Heart left ventricle (tissue), 16 donors: ENCODE results near the gene ACSS1. TPM values are rescaled to one million over a fixed set of nuclear protein-coding genes. Genes with fewer than 3 reads are reported as not detected.

ENCODE experiments used
- ATAC-seq, 4 donors: fragments of 200-7000 bp; cut with Tn5 transposase; one replicate each; pipeline ENCODE4 v1.9.1; 2020 to 2022; ENCODE audit warnings: moderate library complexity in 4 of 4, mild to moderate bottlenecking in 3 of 4, moderate number of reproducible peaks in 1 of 4
- DNase-seq, 5 donors: peaks; one replicate each; pipeline ENCODE4 v3.0.0-alpha.2; 2020
- H3K27ac ChIP-seq, 12 donors: fragments of 200-600 bp; sonication (generic) in 4 of 12; one replicate each; pipeline versions ENCODE4 v1.5.0 to v1.8.0; 2016 to 2022; ENCODE audit warnings: mild to moderate bottlenecking in 2 of 12
- H3K27me3 ChIP-seq, 9 donors: fragments of 200-600 bp; sonication (generic) in 2 of 9; one replicate each; pipeline versions ENCODE4 v1.5.1 to v1.8.0; 2016 to 2022; ENCODE audit warnings: mild to moderate bottlenecking in 3 of 9
- H3K36me3 ChIP-seq, 9 donors: fragments of 200-600 bp; sonication (generic) in 2 of 9; one replicate each; pipeline versions ENCODE4 v1.5.0 to v1.8.0; 2018 to 2022; ENCODE audit warnings: mild to moderate bottlenecking in 2 of 9
- H3K4me1 ChIP-seq, 12 donors: fragments of 200-600 bp; sonication (generic) in 4 of 12; one replicate each; pipeline versions ENCODE4 v1.5.0 to v1.8.0; 2016 to 2022; ENCODE audit warnings: mild to moderate bottlenecking in 3 of 12
- H3K4me3 ChIP-seq, 12 donors: fragments of 200-600 bp; sonication (generic) in 4 of 12; one replicate each; pipeline versions ENCODE4 v1.5.0 to v1.8.0; 2017 to 2022; ENCODE audit warnings: mild to moderate bottlenecking in 9 of 12, moderate library complexity in 4 of 12
- H3K9me3 ChIP-seq, 12 donors: fragments of 200-600 bp; sonication (generic) in 4 of 12; one replicate each; pipeline versions ENCODE4 v1.5.0 to v1.8.0; 2016 to 2022; ENCODE audit warnings: mild to moderate bottlenecking in 1 of 12
- CTCF ChIP-seq, 12 donors: fragments of 200-600 bp; sonication (generic) in 4 of 12; IDR thresholded peaks; one replicate each; pipeline versions ENCODE4 v1.5.0 to v1.8.0; 2018 to 2022; ENCODE audit warnings: antibody characterized with exemption in 12 of 12, mild to moderate bottlenecking in 5 of 12
- POLR2A ChIP-seq, 2 donors: fragments of 450-650 bp; IDR thresholded peaks; one replicate each; pipeline ENCODE4 v1.6.1; 2017; ENCODE audit warnings: antibody characterized with exemption in 2 of 2, mild to moderate bottlenecking in 2 of 2, moderate library complexity in 2 of 2
- WGBS, 4 donors: extraction: QIAGEN DNeasy Blood & Tissue Kit in 2 of 4; methylation state at CpG; one replicate each; pipeline versions ENCODE4 v1.1.5 to v1.1.7; 2013 to 2018; 5-methylcytosine and 5-hydroxymethylcytosine counted together
- intact Hi-C, 10 donors: fragments of 100-400 bp; cut with DNase I; formaldehyde crosslinking; loops; one replicate each; pipeline versions ENCODE4 v1.11.1 to v1.14.2; 2022
- polyA plus RNA-seq, 2 donors: library from polyadenylated mRNA; stranded (reverse); fragments of 200-250 nt; gene quantifications; one replicate each; pipeline ENCODE4 v1.2.3, GENCODE V29; 2013
- total RNA-seq, 9 donors: library from RNA; depleted of rRNA in 2 of 9; stranded (reverse); fragments of >200 nt in 2 of 9; fragmentation: NEBNext Ultra II Directional in 3 of 9; extraction: Animal tissue kit (Norgen Biotek cat#: 25700) in 3 of 9; gene quantifications; one replicate each; pipeline versions ENCODE4 v1.1.0 to v1.2.4, GENCODE V29; 2016 to 2023
- donor health status: ischemic (EF 13 %, LVEDD 7.1; RV severe dilation, severe dysfunction).
- donor health status: healthy with polysubstance abuse.
- donor health status: DM: no; HTN: yes; CAD: no.
- donor health status: DM: no; HTN: no; CAD: no.
- donor health status: ischemic (EF 25% LVEDD 6.9; RV normal size, moderate dysfunction).
- donor health status: ischemic (EF 25% LVEDD 5.7; RV mildly dilated, moderate dysfunction).
- donor health status: healthy.
- donor health status: DM: yes; HTN: yes; CAD: no.
- donor health status: ischemic (EF 35%, LVEDD 5.7; RV mildly dilated, moderate dysfunction).
- donor health status: nonischemic (EF 11% LVEDD 7.7; RV severe dilation, severe dysfunction).
- donor health status: DM: yes; HTN: yes; CAD: no.
- donor health status: PGD.
- donor health status: ischemic (EF 29% LVEDD 5.4; RV normal size, mild dysfunction).
- donor health status: nonischemic (EF 23%, LVEDD 6.1; RV moderate dilation, normal function).

Gene ACSS1
- total and polyA plus RNA-seq, 11 donors = 43.5 to 177 (median 81.4) TPM

- 64 to 71% (median 67%) methylated on average over 5 of the region's 5 CpGs for WGBS, 4 donors
- DNase-seq = peak in 1 of 5 donors; percentile 4
- Histone ChIP-seq H3K9me3 (no peaks in the 10 kb centered on the region), H3K27me3 (peaks cover 0 to 48% (median 5%) of the 10 kb centered on the region in 9 donors), H3K4me3 (no peak overlapping the region), H3K36me3 (no peaks in the 10 kb centered on the region), H3K27ac (no peak overlapping the region), H3K4me1 (peaks cover 0 to 6% (median 2%) of the 10 kb centered on the region in 12 donors)
- intact Hi-C loops = loop anchor here in 1 of 10 donors (10.0 kb wide), 1 partner anchor 334 kb away; the partner anchor contains the start of gene GINS1
- ATAC-seq = no peak
- TF ChIP-seq POLR2A (IDR thresholded peaks at IDR 0.05) = no peak
Measured at GRCh38 chr20:25070821-25071473, 13.0 kb upstream of the ACSS1 start.

GRCh38 chr20:25067102-25067987, 9.4 kb upstream of the ACSS1 start:
- H3K9me3 ChIP-seq = no peaks in the 10 kb centered on the region
- 90 to 94% (median 92%) methylated on average over 18 of the region's 18 CpGs for WGBS, 4 donors
- no peak overlapping the region for H3K27ac ChIP-seq
- H3K4me1 ChIP-seq = peaks cover 0 to 20% (median 5%) of the 10 kb centered on the region in 12 donors
- H3K36me3 ChIP-seq = no peaks in the 10 kb centered on the region
- H3K27me3 ChIP-seq = peaks cover 0 to 26% (median 4%) of the 10 kb centered on the region in 9 donors
- intact Hi-C loops = loop anchor here in 9 of 10 donors (5.0 to 10.0 kb wide), 7 partner anchors 35 to 903 kb away; partner anchors contain the start of genes ABHD12 (in 2 of the 9), GINS1 (in 2 of the 9) and PYGB (in 1 of the 9)
- no peak for TF ChIP-seq POLR2A (IDR thresholded peaks at IDR 0.05)
- no peak for TF ChIP-seq CTCF (IDR thresholded peaks at IDR 0.05)
- no peak overlapping the region for H3K4me3 ChIP-seq
- no peak for ATAC-seq
- peak in 1 of 5 donors; percentile 6 for DNase-seq

GRCh38 chr20:25066386-25066785, 8.4 kb upstream of the ACSS1 start:
- H3K36me3 ChIP-seq = no peaks in the 10 kb centered on the region
- peaks cover 0 to 20% (median 5%) of the 10 kb centered on the region in 12 donors for H3K4me1 ChIP-seq
- H3K9me3 ChIP-seq = no peaks in the 10 kb centered on the region
- peaks cover 0 to 17% (median 3%) of the 10 kb centered on the region in 9 donors for H3K27me3 ChIP-seq
- 19 to 28% (median 21%) methylated on average over 6 of the region's 6 CpGs for WGBS, 4 donors
- H3K4me3 ChIP-seq = no peak overlapping the region
- peak in 1 of 5 donors; percentile 18 for DNase-seq
- TF ChIP-seq CTCF (IDR thresholded peaks at IDR 0.05) = no peak
- no peak for TF ChIP-seq POLR2A (IDR thresholded peaks at IDR 0.05)
- no peak for ATAC-seq
- no peak overlapping the region for H3K27ac ChIP-seq
- intact Hi-C loops = loop anchor here (1.0 to 10.0 kb wide), 8 partner anchors 34 to 902 kb away; partner anchors contain the start of genes ABHD12 (in 2 of the 10), GINS1 (in 2 of the 10) and PYGB (in 1 of the 10)

GRCh38 chr20:25065625-25066338, 7.8 kb upstream of the ACSS1 start:
- peak in 2 of 5 donors; percentile 50 to 53 for DNase-seq
- Histone ChIP-seq H3K36me3 (no peaks in the 10 kb centered on the region), H3K27me3 (peaks cover 0 to 16% (median 3%) of the 10 kb centered on the region in 9 donors), H3K9me3 (no peaks in the 10 kb centered on the region), H3K4me3 (peak overlapping the region in 1 of 12 donors; percentile 10), H3K4me1 (peaks cover 0 to 20% (median 5%) of the 10 kb centered on the region in 12 donors), H3K27ac (no peak overlapping the region)
- WGBS, 4 donors = 25 to 34% (median 29%) methylated on average over 9 of the region's 9 CpGs
- ATAC-seq = peak; percentile 67 to 88 (median 73)
- TF ChIP-seq CTCF (IDR thresholded peaks at IDR 0.05) (peak; percentile 68 to 95 (median 86)), POLR2A (IDR thresholded peaks at IDR 0.05) (no peak)
- intact Hi-C loops = loop anchor here (1.0 to 10.0 kb wide), 11 partner anchors 33 to 901 kb away; partner anchors contain the start of genes ABHD12 (in 2 of the 10), GINS1 (in 2 of the 10) and PYGB (in 1 of the 10)
